DMS114 treated with DMSO at 0.1 percent for 48 hours (cell line): ENCODE measurements around the gene MBNL2.

Experiments used
- DNase-seq: peaks from one replicate; lab custom pipeline; 2025; ENCODE audit not compliant: unreplicated experiment; lab: John Stamatoyannopoulos, UW

Gene MBNL2

GRCh38 chr13:97372936-97373335 is 150.8 kb downstream of the MBNL2 start:
- DNase-seq: no peak

GRCh38 chr13:97373787-97374186 is 151.7 kb downstream of the MBNL2 start:
- no peak for DNase-seq

DNA sequence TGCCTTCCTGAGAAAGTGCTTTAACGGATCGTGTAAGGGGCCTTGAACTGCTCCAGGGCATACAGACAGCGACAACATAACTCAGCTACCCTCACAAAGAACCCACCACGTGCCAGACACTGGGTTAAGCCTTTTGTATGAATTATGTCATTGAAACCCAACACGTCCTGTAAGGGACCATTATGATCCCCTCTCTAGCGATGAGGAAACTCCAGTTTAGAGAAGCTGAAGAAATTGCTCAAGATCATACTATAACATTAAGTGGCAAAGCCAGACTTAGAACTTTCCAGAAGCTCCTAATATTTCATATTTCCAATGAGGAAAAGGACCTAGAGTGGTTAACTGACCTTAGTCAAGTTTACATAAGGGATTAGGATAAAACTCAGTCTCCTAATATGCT is 154.8 kb downstream of the MBNL2 start:
- DNase-seq: no peak

- DNase-seq: no peak
Observed at GRCh38 chr13:97379386-97379785, 157.3 kb downstream of the MBNL2 start.

DNA sequence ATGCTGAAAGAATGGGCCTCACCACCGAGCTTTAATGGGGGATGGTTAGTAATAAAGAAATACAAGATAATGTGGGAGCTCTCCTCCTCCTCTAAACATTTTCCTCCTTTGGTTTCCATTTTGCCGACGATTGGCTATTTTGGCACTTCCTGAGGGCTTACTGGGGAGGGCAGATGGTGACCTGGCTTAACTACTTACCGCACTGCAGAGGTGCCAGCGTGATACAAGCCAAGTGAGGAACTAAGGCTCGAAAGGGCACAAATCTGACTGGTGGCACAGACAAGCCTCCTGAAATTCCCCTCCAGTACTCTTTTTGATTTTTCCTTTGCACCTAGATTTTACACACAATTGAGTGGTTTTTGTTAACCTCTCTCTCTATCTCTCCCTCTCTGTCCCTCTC is 158.6 kb downstream of the MBNL2 start:
- DNase-seq: no peak

DNA sequence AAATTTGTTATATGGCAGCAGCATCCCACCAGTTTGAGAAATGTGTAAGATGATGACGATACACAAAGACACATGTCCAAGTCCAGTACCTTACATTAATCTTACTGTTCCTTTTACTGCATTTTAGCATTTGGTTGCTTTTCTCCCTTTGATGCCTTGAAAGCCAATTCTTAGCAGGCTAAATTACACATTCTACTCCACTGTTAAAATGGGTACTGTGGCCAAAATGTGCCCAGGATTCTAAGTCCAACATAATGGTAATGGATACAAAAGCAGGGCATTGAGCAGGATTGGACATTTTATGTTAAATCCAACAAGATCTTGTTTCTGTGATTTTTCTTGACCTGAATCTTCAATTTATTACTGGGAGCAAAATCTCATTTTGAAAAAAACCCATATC is 159.1 kb downstream of the MBNL2 start:
- DNase-seq: no peak

- DNase-seq: no peak
Observed at GRCh38 chr13:97382276-97382675, 160.1 kb downstream of the MBNL2 start.

- no peak for DNase-seq
Observed at GRCh38 chr13:97384371-97384770, 162.2 kb downstream of the MBNL2 start.

- DNase-seq: no peak
Observed at GRCh38 chr13:97385146-97385545, 163.0 kb downstream of the MBNL2 start.

- DNase-seq: no peak
Observed at GRCh38 chr13:97385854-97386253, 163.7 kb downstream of the MBNL2 start.

- no peak for DNase-seq
Observed at GRCh38 chr13:97386801-97387484, 164.8 kb downstream of the MBNL2 start.

GRCh38 chr13:97387485-97387839 is 165.3 kb downstream of the MBNL2 start:
- no peak for DNase-seq

DNA sequence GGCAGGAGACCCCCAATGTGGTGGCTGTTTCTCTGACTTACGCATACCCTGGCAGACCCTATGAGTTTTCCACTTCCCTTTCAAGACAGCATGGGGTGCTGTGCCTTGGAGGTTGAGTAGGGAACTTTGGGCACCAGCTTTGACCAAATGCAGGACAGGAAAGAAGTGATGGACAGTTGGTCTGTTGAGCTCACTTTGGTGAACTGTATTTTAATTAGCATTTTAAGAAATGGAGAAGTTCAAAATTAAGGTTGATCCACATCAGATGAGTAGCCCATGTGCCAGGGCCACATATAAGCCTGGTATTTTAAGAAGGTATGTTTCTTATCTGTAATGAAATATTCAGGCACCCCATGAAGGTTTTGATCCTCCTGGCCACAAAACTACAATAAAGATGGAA is 165.8 kb downstream of the MBNL2 start:
- no peak for DNase-seq

DNA sequence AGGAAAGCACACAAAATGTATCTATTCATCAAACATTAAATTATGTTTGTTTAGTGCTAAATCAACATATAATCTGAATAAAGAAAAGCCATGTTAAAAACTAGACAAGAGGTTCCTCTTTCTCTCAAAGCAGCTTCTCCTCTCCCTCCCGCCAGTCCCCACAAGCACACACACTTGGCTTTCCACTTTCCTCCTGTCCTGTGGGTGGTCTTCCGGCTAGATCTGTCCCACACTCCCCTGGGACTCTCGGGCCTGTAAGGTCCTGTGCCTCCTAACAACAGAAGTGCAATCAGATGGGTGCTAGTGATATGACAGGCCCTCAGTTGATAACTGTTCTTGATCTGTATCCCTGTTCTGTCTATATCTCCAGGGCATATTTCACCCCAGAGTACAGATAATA is 166.2 kb downstream of the MBNL2 start:
- no peak for DNase-seq

GRCh38 chr13:97390941-97391600 is 168.9 kb downstream of the MBNL2 start:
- DNase-seq: no peak

DNA sequence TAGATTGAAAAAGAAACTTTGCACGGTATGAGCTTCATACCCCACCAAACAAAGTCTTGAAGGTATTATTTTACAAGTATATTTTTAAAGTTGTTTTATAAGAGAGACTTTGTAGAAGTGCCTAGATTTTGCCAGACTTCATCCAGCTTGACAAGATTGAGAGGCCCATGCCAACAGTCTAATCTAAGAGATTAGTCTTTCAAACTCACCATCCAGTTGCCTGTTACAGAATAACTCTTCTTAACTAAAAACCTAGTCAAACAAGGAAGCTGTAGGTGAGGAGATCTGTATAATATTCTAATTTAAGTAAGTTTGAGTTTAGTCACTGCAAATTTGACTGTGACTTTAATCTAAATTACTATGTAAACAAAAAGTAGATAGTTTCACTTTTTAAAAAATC is 169.9 kb downstream of the MBNL2 start:
- DNase-seq: no peak

DNA sequence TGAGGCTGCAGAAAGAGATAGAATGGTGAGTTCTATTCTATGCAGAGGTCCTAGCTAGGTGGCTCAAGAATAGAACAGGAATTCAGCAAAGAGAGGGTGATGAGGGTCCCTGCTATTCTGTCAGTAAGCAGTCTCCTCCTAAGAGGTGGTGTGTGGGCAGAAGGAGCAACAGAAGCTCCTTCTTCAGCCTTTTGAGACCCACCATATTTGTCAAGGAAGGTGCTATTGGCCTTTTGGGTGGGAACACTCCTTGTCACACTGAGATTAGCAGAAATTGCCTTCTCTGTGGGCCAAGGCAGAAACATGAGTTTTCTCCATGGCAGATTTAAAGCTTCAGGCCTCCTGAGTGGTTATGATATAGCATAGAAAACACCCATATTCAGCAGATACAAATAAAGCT is 172.4 kb downstream of the MBNL2 start:
- no peak for DNase-seq

DNA sequence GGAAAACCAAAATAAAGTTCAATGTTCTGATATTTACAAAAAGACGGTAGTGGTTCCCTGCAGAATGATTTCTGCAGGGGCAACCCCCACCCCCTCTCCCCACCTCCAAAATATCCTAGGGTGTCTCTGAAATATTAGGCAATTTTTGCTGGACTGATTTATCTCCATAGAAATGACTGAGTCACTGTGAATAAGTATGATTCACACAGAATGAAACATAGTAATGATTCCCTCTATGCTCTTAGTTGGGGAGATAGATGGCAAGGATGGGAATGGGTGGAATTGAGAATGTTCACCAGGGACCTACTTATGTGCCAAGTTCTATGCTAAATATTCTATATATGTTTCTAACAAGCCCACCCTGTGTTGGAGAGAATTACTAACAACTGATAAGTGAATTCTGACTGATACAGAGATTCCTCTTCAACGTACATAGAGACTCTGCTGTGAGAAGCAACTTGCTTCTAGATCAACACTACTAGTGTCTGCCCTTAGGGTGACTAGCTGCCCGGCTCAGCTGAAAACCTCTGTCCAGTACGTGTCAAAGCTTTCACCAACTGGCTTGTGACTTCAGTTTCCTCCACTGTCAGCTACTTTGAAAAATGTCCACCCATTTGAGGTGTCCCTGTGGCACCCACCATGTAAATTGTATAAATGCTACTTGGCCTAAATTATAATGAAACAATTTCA is 173.5 kb downstream of the MBNL2 start:
- no peak for DNase-seq

- DNase-seq: no peak
Observed at GRCh38 chr13:97397267-97397666, 175.1 kb downstream of the MBNL2 start.

DNA sequence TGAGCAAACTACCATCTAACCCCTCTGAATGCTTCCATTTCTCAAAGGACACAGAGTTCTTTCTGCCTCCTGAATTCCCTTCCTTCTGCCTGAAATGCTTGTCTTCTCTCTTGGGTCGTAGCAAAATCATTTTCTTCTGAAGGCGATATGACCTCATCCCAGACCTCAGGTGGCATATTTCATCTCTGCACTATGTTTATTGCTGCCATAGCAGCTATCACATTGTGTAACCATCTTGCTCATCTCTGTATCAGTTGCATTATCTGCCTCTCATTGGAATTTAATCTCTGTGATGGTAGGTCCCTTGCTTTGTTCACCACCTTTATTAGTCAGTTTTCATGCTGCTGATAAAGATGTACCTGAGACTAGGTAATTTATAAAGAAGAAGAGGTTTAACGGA is 179.3 kb downstream of the MBNL2 start:
- DNase-seq: no peak

DNA sequence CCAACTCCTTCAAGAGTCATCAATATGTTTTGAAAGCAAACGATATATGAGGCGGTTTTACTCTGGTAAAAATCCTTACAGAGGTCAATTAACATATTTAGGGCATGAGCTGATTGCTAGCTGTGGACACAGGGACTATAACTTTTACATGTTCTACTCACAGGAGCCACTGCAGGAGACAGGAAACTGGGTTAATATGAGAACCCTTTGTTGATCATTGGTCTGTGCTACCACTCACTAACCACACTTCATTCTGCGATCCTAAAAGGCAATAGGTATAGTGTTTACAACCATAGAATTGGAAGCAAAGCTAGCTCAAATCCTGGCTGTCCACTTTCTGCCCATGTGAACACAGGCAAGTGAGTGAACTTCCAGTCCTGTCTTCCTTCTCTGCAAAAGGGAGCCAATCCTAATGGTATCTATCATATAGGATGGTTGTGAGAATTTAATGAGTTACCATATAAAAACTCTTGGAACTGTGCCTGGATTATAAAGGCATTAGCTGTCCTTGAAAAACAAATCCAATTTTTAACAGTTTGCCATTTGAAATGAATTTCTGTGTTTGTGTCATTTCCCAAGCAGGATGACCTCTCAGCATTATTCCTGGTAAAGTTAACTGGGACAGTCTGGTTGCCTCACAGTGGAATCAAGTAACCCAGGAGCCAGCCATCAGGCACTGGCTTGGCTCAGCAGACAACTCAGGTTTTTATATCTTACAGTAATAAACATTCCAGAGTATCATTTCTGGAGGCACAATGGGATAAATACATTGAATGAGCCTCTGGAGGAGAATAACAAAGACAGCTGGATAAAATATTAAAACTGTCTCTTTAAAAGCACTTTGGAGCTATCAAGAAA is 182.0 kb downstream of the MBNL2 start:
- no peak for DNase-seq

- DNase-seq: no peak
Observed at GRCh38 chr13:97407540-97407939, 185.4 kb downstream of the MBNL2 start.
